Measurements from ENCODE around the gene TOP3B. TPM values are rescaled to one million over a fixed set of nuclear protein-coding genes. Genes with fewer than 3 reads are reported as not detected.
A peak's percentile ranks its signal among the peaks of the same experiment; 100 is the strongest.

TOP3B gene
- total RNA-seq, 1 donor from 2014 or later = 32.1 TPM

- Histone ChIP-seq H3K36me3 (no peaks in the 10 kb centered on the region), H3K9me3 (no peaks in the 10 kb centered on the region), H3K27me3 (ENCODE audit: low read depth) (no peaks in the 10 kb centered on the region), H3K27ac (no peak overlapping the region), H3K4me3 (no peak overlapping the region), H3K4me1 (no peaks in the 10 kb centered on the region)
- TF ChIP-seq CTCF (IDR thresholded peaks at IDR 0.05) = no peak
- intact Hi-C loops (cut with DNase I) = no loop called here
- ATAC-seq (no peak), DNase-seq (no peak)
These were observed 43.7 kb upstream of the TOP3B start for GRCh38 chr22:22026157-22026831.

- Histone ChIP-seq H3K4me1 (no peaks in the 10 kb centered on the region), H3K27ac (no peak overlapping the region), H3K4me3 (no peak overlapping the region), H3K9me3 (no peaks in the 10 kb centered on the region), H3K27me3 (ENCODE audit: low read depth) (no peaks in the 10 kb centered on the region), H3K36me3 (no peaks in the 10 kb centered on the region)
- TF ChIP-seq CTCF (IDR thresholded peaks at IDR 0.05) = no peak
- intact Hi-C loops (cut with DNase I) = no loop called here
- ATAC-seq (peak in 1 of 2 donors; percentile 13), DNase-seq (no peak)
These were observed 43.0 kb upstream of the TOP3B start for GRCh38 chr22:22025320-22026156.

- intact Hi-C loops (cut with DNase I) = no loop called here
- no peak for TF ChIP-seq CTCF (IDR thresholded peaks at IDR 0.05)
- no peak for ATAC-seq
- no peak for DNase-seq
- no peak overlapping the region for H3K27ac ChIP-seq
- H3K4me3 ChIP-seq = no peak overlapping the region
- no peaks in the 10 kb centered on the region for H3K9me3 ChIP-seq
- H3K36me3 ChIP-seq = no peaks in the 10 kb centered on the region
- no peaks in the 10 kb centered on the region for H3K4me1 ChIP-seq
- H3K27me3 ChIP-seq (ENCODE audit: low read depth) = no peaks in the 10 kb centered on the region
These were observed 41.9 kb upstream of the TOP3B start for GRCh38 chr22:22024440-22024839.

GRCh38 chr22:22023581-22024137, 41.1 kb upstream of the TOP3B start:
- H3K27me3 ChIP-seq (ENCODE audit: low read depth) = peaks cover 2% of the 10 kb centered on the region
- no peaks in the 10 kb centered on the region for H3K36me3 ChIP-seq
- DNase-seq = no peak
- H3K9me3 ChIP-seq = no peaks in the 10 kb centered on the region
- no peak overlapping the region for H3K27ac ChIP-seq
- ATAC-seq = no peak
- H3K4me1 ChIP-seq = no peaks in the 10 kb centered on the region
- no peak overlapping the region for H3K4me3 ChIP-seq
- intact Hi-C loops (cut with DNase I) = no loop called here
- TF ChIP-seq CTCF (IDR thresholded peaks at IDR 0.05) = no peak

- H3K27ac ChIP-seq = no peak overlapping the region
- intact Hi-C loops (cut with DNase I) = no loop called here
- no peaks in the 10 kb centered on the region for H3K4me1 ChIP-seq
- ATAC-seq (no peak), DNase-seq (no peak)
- no peak overlapping the region for H3K4me3 ChIP-seq
- TF ChIP-seq CTCF (IDR thresholded peaks at IDR 0.05) = no peak
- no peaks in the 10 kb centered on the region for H3K9me3 ChIP-seq
- peaks cover 5% of the 10 kb centered on the region for H3K27me3 ChIP-seq (ENCODE audit: low read depth)
- no peaks in the 10 kb centered on the region for H3K36me3 ChIP-seq
These were observed 40.5 kb upstream of the TOP3B start for GRCh38 chr22:22022947-22023534.
